Stimulated activated CD4-positive, alpha-beta T cell treated with anti-CD3 and anti-CD28 coated beads, Interleukin-2, amount 100 ng/mL, for 48 hours (primary cell): ENCODE results near the gene CDIP1.

Experiments used
- DNase-seq, 2 donors: peaks; one replicate each; pipeline ENCODE4 v3.0.0-alpha.2; 2020

CDIP1 gene

GRCh38 chr16:4486126-4486893 lies 52.3 kb downstream of the CDIP1 start:
- DNase-seq: no peak

- DNase-seq: no peak
Observed at GRCh38 chr16:4481963-4482362, 56.6 kb downstream of the CDIP1 start.

- DNase-seq: no peak
Observed at GRCh38 chr16:4481526-4481925, 57.0 kb downstream of the CDIP1 start.

GRCh38 chr16:4477966-4478365 lies 60.6 kb downstream of the CDIP1 start:
- no peak for DNase-seq

- peak; percentile 94 to 96 for DNase-seq
Observed at GRCh38 chr16:4475880-4476788, 62.4 kb downstream of the CDIP1 start, which contains the start of gene HMOX2. HMOX2 (plus strand) TSS chr16:4476398; CDS start chr16:4505525, 29,127 bp downstream.

- DNase-seq: peak; percentile 82 to 84
Observed at GRCh38 chr16:4474192-4474961, 64.2 kb downstream of the CDIP1 start, which contains the start of gene NMRAL1. NMRAL1 (minus strand) TSS chr16:4474625; CDS start chr16:4474132, 493 bp downstream.

GRCh38 chr16:4472880-4473279 lies 65.7 kb downstream of the CDIP1 start:
- no peak for DNase-seq

GRCh38 chr16:4471869-4472268 lies 66.7 kb downstream of the CDIP1 start:
- DNase-seq: no peak

GRCh38 chr16:4468972-4469371 lies 69.6 kb downstream of the CDIP1 start:
- DNase-seq: no peak

GRCh38 chr16:4467916-4468315 lies 70.7 kb downstream of the CDIP1 start:
- DNase-seq: no peak

- DNase-seq: peak; percentile 40 to 45
Observed at GRCh38 chr16:4465977-4466779, 72.4 kb downstream of the CDIP1 start.

- no peak for DNase-seq
Observed at GRCh38 chr16:4463522-4464163, 74.9 kb downstream of the CDIP1 start.

- DNase-seq: no peak
Observed at GRCh38 chr16:4461250-4462085, 77.1 kb downstream of the CDIP1 start.

- no peak for DNase-seq
Observed at GRCh38 chr16:4460936-4461249, 77.7 kb downstream of the CDIP1 start.
